H9 (cell line): ENCODE data around the gene CAV2. TPM values are rescaled to one million over a fixed set of nuclear protein-coding genes. Genes with fewer than 3 reads are reported as not detected.
A peak's percentile ranks its signal among the peaks of the same experiment; 100 is the strongest.

Experiments used
- DNase-seq: peaks from one replicate; pipeline ENCODE4 v3.0.0-alpha.2; 2017
- H2AFZ ChIP-seq: one replicate; pipeline ENCODE4 v1.6.1; 2013; ENCODE audit warnings: mild to moderate bottlenecking, low read length, control low read depth, moderate library complexity
- H2AK5ac ChIP-seq: 2 replicates; pipeline ENCODE4 v1.6.1; 2013; ENCODE audit warnings: low read length, control low read depth, mixed read lengths; ENCODE audit not compliant: insufficient read length
- H2BK120ac ChIP-seq: one replicate; pipeline ENCODE4 v1.6.1; 2013; ENCODE audit warnings: low read depth, mild to moderate bottlenecking, low read length, control low read depth, inconsistent platforms; ENCODE audit not compliant: poor library complexity, severe bottlenecking
- H2BK12ac ChIP-seq: 2 replicates; pipeline ENCODE4 v1.6.1; 2013; ENCODE audit warnings: low read length, control low read depth, mixed read lengths, low read depth; ENCODE audit not compliant: insufficient read length
- H2BK15ac ChIP-seq: 2 replicates; pipeline ENCODE4 v1.6.1; 2013; ENCODE audit warnings: low read depth, low read length, control low read depth
- H2BK20ac ChIP-seq: one replicate; pipeline ENCODE4 v1.6.1; 2013; ENCODE audit warnings: low read depth, mild to moderate bottlenecking, low read length, control low read depth, inconsistent platforms; ENCODE audit not compliant: poor library complexity, severe bottlenecking
- H2BK5ac ChIP-seq: 2 replicates; pipeline ENCODE4 v1.6.1; 2013; ENCODE audit warnings: low read length, control low read depth, mixed read lengths; ENCODE audit not compliant: insufficient read length
- H3K14ac ChIP-seq: 2 replicates; pipeline ENCODE4 v1.6.1; 2013; ENCODE audit warnings: low read length, control low read depth; ENCODE audit not compliant: insufficient read depth
- H3K18ac ChIP-seq: 2 replicates; pipeline ENCODE4 v1.6.1; 2013; ENCODE audit warnings: low read depth, mild to moderate bottlenecking, mixed read lengths, low read length, control low read depth; ENCODE audit not compliant: insufficient read length
- H3K23ac ChIP-seq: 2 replicates; pipeline ENCODE4 v1.6.1; 2013; ENCODE audit warnings: low read length, control low read depth, mixed read lengths, low read depth; ENCODE audit not compliant: insufficient read length
- H3K23me2 ChIP-seq: 2 replicates; pipeline ENCODE4 v1.6.1; 2013; ENCODE audit warnings: low read depth, mild to moderate bottlenecking, mixed read lengths, low read length, control low read depth; ENCODE audit not compliant: insufficient read length, poor library complexity, severe bottlenecking
- H3K27ac ChIP-seq: 2 replicates; pipeline ENCODE4 v1.5.1; 2013; ENCODE audit warnings: low read length, control low read depth, mixed read lengths, low read depth; ENCODE audit not compliant: insufficient read length
- H3K27me3 ChIP-seq: 2 replicates; pipeline ENCODE4 v1.6.1; 2013; ENCODE audit warnings: low read length, control low read depth, inconsistent platforms; ENCODE audit not compliant: insufficient read depth
- H3K4ac ChIP-seq: 2 replicates; pipeline ENCODE4 v1.6.1; 2013; ENCODE audit warnings: low read depth, mild to moderate bottlenecking, control low read depth, inconsistent platforms, low read length, moderate library complexity
- H3K4me1 ChIP-seq: 2 replicates; pipeline ENCODE4 v1.6.1; 2013; ENCODE audit warnings: low read length, control low read depth, inconsistent platforms; ENCODE audit not compliant: insufficient read depth
- H3K4me2 ChIP-seq: 2 replicates; pipeline ENCODE4 v1.6.1; 2013; ENCODE audit warnings: low read length, control low read depth, mixed read lengths; ENCODE audit not compliant: insufficient read length, insufficient read depth
- H3K56ac ChIP-seq: 2 replicates; pipeline ENCODE4 v1.6.1; 2013; ENCODE audit warnings: low read depth, mild to moderate bottlenecking, mixed read lengths, low read length, control low read depth; ENCODE audit not compliant: insufficient read length
- H3K79me1 ChIP-seq: 2 replicates; pipeline ENCODE4 v1.6.1; 2013; ENCODE audit warnings: low read depth, mild to moderate bottlenecking, moderate library complexity, low read length, control low read depth, inconsistent platforms; ENCODE audit not compliant: insufficient read depth, poor library complexity, severe bottlenecking
- H3K79me2 ChIP-seq: 2 replicates; pipeline ENCODE4 v1.6.1; 2013; ENCODE audit warnings: low read length, control low read depth, inconsistent platforms; ENCODE audit not compliant: insufficient read depth
- H3K9ac ChIP-seq: 2 replicates; pipeline ENCODE4 v1.6.1; 2013; ENCODE audit warnings: low read length, control low read depth, mixed read lengths; ENCODE audit not compliant: insufficient read length; ENCODE audit errors: extremely low read depth
- H3K9me3 ChIP-seq: one replicate; pipeline ENCODE4 v1.6.1; 2013; ENCODE audit warnings: low read depth, low read length, inconsistent platforms; ENCODE audit not compliant: control insufficient read depth
- H3T11ph ChIP-seq: one replicate; pipeline ENCODE4 v1.6.1; 2013; ENCODE audit warnings: mild to moderate bottlenecking, low read length, control low read depth, inconsistent platforms
- H4K20me1 ChIP-seq: one replicate; pipeline ENCODE4 v1.6.1; 2013; ENCODE audit not compliant: control insufficient read depth, insufficient read length, insufficient read depth
- H4K5ac ChIP-seq: 2 replicates; pipeline ENCODE4 v1.6.1; 2013; ENCODE audit warnings: low read depth, mild to moderate bottlenecking, mixed read lengths, low read length, control low read depth; ENCODE audit not compliant: insufficient read length
- H4K8ac ChIP-seq: replicated peaks from 2 replicates; pipeline ENCODE4 v1.6.1; 2013; ENCODE audit warnings: low read length, control low read depth, mixed read lengths, low read depth; ENCODE audit not compliant: insufficient read length
- H4K91ac ChIP-seq: 2 replicates; pipeline ENCODE4 v1.6.1; 2013; ENCODE audit warnings: low read depth, mild to moderate bottlenecking, moderate library complexity, mixed read lengths, low read length, control low read depth; ENCODE audit not compliant: insufficient read length
- H3K27ac Mint-ChIP-seq, 3 experiments: 2 replicates in 2 of 3; 3 replicates in 1 of 3; pipeline ENCODE4 v1.8.0; 2020 to 2021; ENCODE audit warnings: mixed read lengths in 3 of 3, mild to moderate bottlenecking in 1 of 3, moderate library complexity in 1 of 3
- H3K27me3 Mint-ChIP-seq: 2 replicates; pipeline ENCODE4 v1.8.0; 2021; ENCODE audit warnings: low read depth, mild to moderate bottlenecking, moderate library complexity, mixed read lengths
- H3K36me3 Mint-ChIP-seq, 3 experiments: 2 replicates in 2 of 3; 3 replicates in 1 of 3; pipeline ENCODE4 v1.8.0; 2020 to 2021; ENCODE audit warnings: low read depth in 3 of 3, mixed read lengths in 3 of 3; ENCODE audit not compliant: insufficient read depth in 1 of 3
- H3K4me1 Mint-ChIP-seq, 2 experiments: 2 replicates each; pipeline ENCODE4 v1.8.0; 2020; ENCODE audit warnings: mixed read lengths in 2 of 2
- H3K4me3 Mint-ChIP-seq, 2 experiments: 2 replicates in 1 of 2; 3 replicates in 1 of 2; pipeline ENCODE4 v1.8.0; 2020 to 2021; ENCODE audit warnings: mild to moderate bottlenecking in 2 of 2, mixed read lengths in 2 of 2, moderate library complexity in 1 of 2
- H3K9me3 Mint-ChIP-seq, 2 experiments: 2 replicates in 1 of 2; 3 replicates in 1 of 2; pipeline ENCODE4 v1.8.0; 2020; ENCODE audit warnings: mild to moderate bottlenecking in 2 of 2, mixed read lengths in 2 of 2, moderate library complexity in 1 of 2
- CTCF ChIP-seq: fragments of 200-600 bp; sonication (generic); conservative IDR thresholded peaks from 3 replicates; pipeline ENCODE4 v1.8.0; 2021; ENCODE audit warnings: antibody characterized with exemption, mild to moderate bottlenecking
- WGBS: extraction: QIAGEN DNeasy Blood & Tissue Kit; methylation state at CpG from one replicate; pipeline ENCODE4 v1.1.7; 2013; ENCODE audit warnings: missing lambda C conversion rate, low lambda C conversion rate, mixed read lengths; ENCODE audit not compliant: insufficient read length; ENCODE audit errors: extremely low coverage; 5-methylcytosine and 5-hydroxymethylcytosine counted together
- total RNA-seq: library from RNA; stranded (reverse); gene quantifications from 2 replicates; pipeline ENCODE4 v1.2.1, GENCODE V29; 2021

The CAV2 gene
- total RNA-seq, 1 experiment from 2014 or later, result 3.7 TPM

- Histone ChIP-seq H2AFZ (peak within 1 kb of the TSS; percentile 60), H3K27ac (no peak within 1 kb of the TSS), H3K23me2 (peaks cover 20% of the 10 kb centered on the region), H3K9me3 (no peaks in the 10 kb centered on the region), H4K8ac (no peak within 1 kb of the TSS), H3K79me2 (no peaks in the 10 kb centered on the region), H2BK15ac (no peak within 1 kb of the TSS), H3K4ac (no peak within 1 kb of the TSS), H4K91ac (no peak within 1 kb of the TSS), H3K23ac (no peak within 1 kb of the TSS), H4K5ac (no peak within 1 kb of the TSS), H3K18ac (no peak within 1 kb of the TSS), H4K20me1 (no peaks in the 10 kb centered on the region), H3T11ph (no peak within 1 kb of the TSS), H2BK5ac (no peak within 1 kb of the TSS), H2BK12ac (no peak within 1 kb of the TSS), H3K27me3 (no peaks in the 10 kb centered on the region), H3K9ac (peak within 1 kb of the TSS; percentile 59), H3K56ac (no peak within 1 kb of the TSS), H3K4me2 (peak within 1 kb of the TSS; percentile 90), H3K14ac (no peak within 1 kb of the TSS), H3K79me1 (no peaks in the 10 kb centered on the region), H2BK20ac (no peak within 1 kb of the TSS), H2BK120ac (no peak within 1 kb of the TSS), H3K4me1 (peaks cover 4% of the 10 kb centered on the region; the same call in 1 of the 2 replicates), H2AK5ac (no peak within 1 kb of the TSS)
- H3K4me3 Mint-ChIP-seq, result peak within 1 kb of the TSS; percentile 84 to 97
- peak within 1 kb of the TSS in 2 of 3 experiments; percentile 61 to 85; a peak in 4 of 7 replicates for H3K27ac Mint-ChIP-seq
- no CpG with 5 or more reads among the region's 42 CpGs for WGBS
- H3K36me3 Mint-ChIP-seq, result no peaks in the 10 kb centered on the region
- peak; percentile 78 for DNase-seq
- H3K27me3 Mint-ChIP-seq, result peaks cover 19% of the 10 kb centered on the region
- peak; percentile 13; the same call in 1 of the 3 replicates for TF ChIP-seq CTCF
- no peaks in the 10 kb centered on the region for H3K9me3 Mint-ChIP-seq
- H3K4me1 Mint-ChIP-seq, result peaks cover 49 to 58% of the 10 kb centered on the region in 2 experiments
Observed at GRCh38 chr7:116524609-116525297, 25.2 kb downstream of the CAV2 start, which contains the start of gene CAV1. Gene CAV1 (plus strand): TSS chr7:116525036. CDS start chr7:116525063, 27 bp downstream.
